Adrenal gland (tissue), 12 donors: Measurements from ENCODE around the gene CTNND2. TPM values are rescaled to one million over a fixed set of nuclear protein-coding genes. Genes with fewer than 3 reads are reported as not detected.

Experiments
- DNase-seq, 7 donors: peaks; one replicate each; pipeline ENCODE4 v3.0.0-alpha.2; 2019 to 2020
- H3K27ac ChIP-seq, 5 donors: fragments of 200-600 bp; sonication (generic) in 4 of 5; 1 replicate in 3 of 5; 2 replicates in 2 of 5; pipeline versions ENCODE4 v1.5.1 to v1.8.0; 2016 to 2020; ENCODE audit warnings: mild to moderate bottlenecking in 1 of 5
- H3K27me3 ChIP-seq: fragments of 200-600 bp; 2 replicates; pipeline ENCODE4 v1.8.0; 2021
- H3K36me3 ChIP-seq, 2 donors: fragments of 200-600 bp; replicated peaks in 1 of 2; 1 replicate in 1 of 2; 2 replicates in 1 of 2; pipeline versions ENCODE4 v1.5.1 to v1.8.0; 2018 to 2022
- H3K4me1 ChIP-seq, 2 donors: fragments of 200-600 bp; replicated peaks in 1 of 2; 1 replicate in 1 of 2; 2 replicates in 1 of 2; pipeline versions ENCODE4 v1.5.1 to v1.8.0; 2018 to 2021
- H3K4me3 ChIP-seq, 4 donors: fragments of 200-600 bp; sonication (generic) in 3 of 4; one replicate each; pipeline ENCODE4 v1.5.1; 2016 to 2018
- H3K9me3 ChIP-seq, 3 donors: fragments of 200-600 bp; sonication (generic) in 1 of 3; replicated peaks in 1 of 3; 1 replicate in 2 of 3; 2 replicates in 1 of 3; pipeline versions ENCODE4 v1.5.1 to v1.8.0; 2016 to 2021
- CTCF ChIP-seq, 6 experiments: fragments of 450-650 bp in 4 of 6; fragments of 200-600 bp in 2 of 6; sonication (generic) in 1 of 6; IDR thresholded peaks; 1 replicate in 5 of 6; 2 replicates in 1 of 6; pipeline versions ENCODE4 v1.5.1 to v1.8.0; 2016 to 2021; ENCODE audit warnings: antibody characterized with exemption in 6 of 6, mild to moderate bottlenecking in 2 of 6, moderate library complexity in 1 of 6
- POLR2A ChIP-seq, 2 donors: fragments of 450-650 bp; IDR thresholded peaks; one replicate each; pipeline ENCODE4 v1.6.1; 2017; ENCODE audit warnings: antibody characterized with exemption in 2 of 2, mild to moderate bottlenecking in 2 of 2, moderate library complexity in 1 of 2
- WGBS, 4 donors: extraction: QIAGEN DNeasy Blood & Tissue Kit in 2 of 4; methylation state at CpG; one replicate each; pipeline versions ENCODE4 v1.1.5 to v1.1.7; 2013 to 2017; 5-methylcytosine and 5-hydroxymethylcytosine counted together
- intact Hi-C, 2 donors: fragments of 100-400 bp; cut with DNase I; formaldehyde crosslinking; loops; one replicate each; pipeline versions ENCODE4 v1.14.1 to v1.15.0; 2022 to 2023
- polyA plus RNA-seq, 3 donors: library from polyadenylated mRNA; stranded (reverse); fragments of 200-250 nt in 2 of 3; fragments of 350-450 nt in 1 of 3; fragmentation: Illumina TruSeq in 1 of 3; extraction: RNeasy Lipid Tissue Mini Kit (QIAGEN cat#74804) in 1 of 3; gene quantifications; one replicate each; pipeline ENCODE4 v1.2.3, GENCODE V29; 2013 to 2014
- total RNA-seq, 9 donors: library from RNA; depleted of rRNA in 4 of 9; stranded (reverse); fragments of >200 nt in 4 of 9; fragments of 120-200 nt in 1 of 9; fragmentation: NEBNext Ultra II Directional in 1 of 9; extraction: Animal tissue kit (Norgen Biotek cat#: 25700) in 1 of 9; gene quantifications; one replicate each; pipeline versions ENCODE4 v1.1.0 to v1.2.4, GENCODE V29; 2013 to 2023
- donor health status: healthy with polysubstance abuse.
- donor health status: Bipolar disorder and iron deficiency.
- donor health status: DM: yes; HTN: yes; CAD: no.
- donor health status: DM: no; HTN: no; CAD: no.
- donor health status: DM: no; HTN: no; CAD: no.
- donor health status: DM: yes; HTN: yes; CAD: no.

The CTNND2 gene
- total and polyA plus RNA-seq, 12 donors: 0.34 to 4.2 (median 1.1) TPM; not detected in 1

GRCh38 chr5:11477786-11478185 lies 426.5 kb downstream of the CTNND2 start:
- H3K4me3 ChIP-seq: no peak overlapping the region
- intact Hi-C loops: no loop called here
- H3K9me3 ChIP-seq: no peaks in the 10 kb centered on the region
- DNase-seq: no peak
- TF ChIP-seq POLR2A (IDR thresholded peaks at IDR 0.05) (no peak), CTCF (IDR thresholded peaks at IDR 0.05) (no peak)
- H3K36me3 ChIP-seq: no peaks in the 10 kb centered on the region
- H3K27ac ChIP-seq: no peak overlapping the region
- H3K27me3 ChIP-seq: no peaks in the 10 kb centered on the region
- H3K4me1 ChIP-seq: no peaks in the 10 kb centered on the region
- 66 to 74% (median 69%) methylated on average over 3 of the region's 3 CpGs for WGBS, 4 donors

GRCh38 chr5:11476866-11477265 lies 427.4 kb downstream of the CTNND2 start:
- WGBS, 4 donors: 76 to 82% (median 79%) methylated on average over 2 of the region's 2 CpGs
- intact Hi-C loops: no loop called here

GRCh38 chr5:11468334-11469039 lies 435.8 kb downstream of the CTNND2 start:
- Histone ChIP-seq H3K27me3 (no peaks in the 10 kb centered on the region), H3K4me1 (no peaks in the 10 kb centered on the region), H3K36me3 (no peaks in the 10 kb centered on the region), H3K4me3 (no peak overlapping the region), H3K9me3 (no peaks in the 10 kb centered on the region), H3K27ac (no peak overlapping the region)
- DNase-seq: no peak
- intact Hi-C loops: no loop called here
- TF ChIP-seq POLR2A (IDR thresholded peaks at IDR 0.05) (no peak), CTCF (IDR thresholded peaks at IDR 0.05) (no peak)
- 80 to 87% (median 82%) methylated on average over 6 of the region's 6 CpGs for WGBS, 4 donors

More at GRCh38 chr5:11476866-11477265, 427.4 kb downstream of the CTNND2 start:
- Histone ChIP-seq H3K4me1 (no peaks in the 10 kb centered on the region), H3K36me3 (no peaks in the 10 kb centered on the region), H3K9me3 (no peaks in the 10 kb centered on the region), H3K27ac (no peak overlapping the region), H3K4me3 (no peak overlapping the region), H3K27me3 (no peaks in the 10 kb centered on the region)
- no peak for TF ChIP-seq POLR2A (IDR thresholded peaks at IDR 0.05)
- no peak for TF ChIP-seq CTCF (IDR thresholded peaks at IDR 0.05)
- DNase-seq: no peak

GRCh38 chr5:11467588-11467987 lies 436.7 kb downstream of the CTNND2 start:
- DNase-seq: no peak
- WGBS, 4 donors: 71 to 85% (median 78%) methylated on average over 2 of the region's 2 CpGs

More at GRCh38 chr5:11467588-11467987, 436.7 kb downstream of the CTNND2 start:
- H3K9me3 ChIP-seq: no peaks in the 10 kb centered on the region
- no peak for TF ChIP-seq CTCF (IDR thresholded peaks at IDR 0.05)
- TF ChIP-seq POLR2A (IDR thresholded peaks at IDR 0.05): no peak
- H3K4me3 ChIP-seq: no peak overlapping the region
- no peaks in the 10 kb centered on the region for H3K36me3 ChIP-seq
- H3K27ac ChIP-seq: no peak overlapping the region
- intact Hi-C loops: no loop called here
- H3K27me3 ChIP-seq: no peaks in the 10 kb centered on the region
- no peaks in the 10 kb centered on the region for H3K4me1 ChIP-seq
